NCI-H1417 treated with DMSO at 0.1 percent for 48 hours (cell line): Measurements from ENCODE around the gene PARL.
A peak's percentile ranks its signal among the peaks of the same experiment; 100 is the strongest.

Source experiments
- DNase-seq: peaks from one replicate; lab custom pipeline; 2025; lab: John Stamatoyannopoulos, UW

Gene PARL

GRCh38 chr3:183817639-183818038 is 67.0 kb downstream of the PARL start:
- no peak for DNase-seq

DNA sequence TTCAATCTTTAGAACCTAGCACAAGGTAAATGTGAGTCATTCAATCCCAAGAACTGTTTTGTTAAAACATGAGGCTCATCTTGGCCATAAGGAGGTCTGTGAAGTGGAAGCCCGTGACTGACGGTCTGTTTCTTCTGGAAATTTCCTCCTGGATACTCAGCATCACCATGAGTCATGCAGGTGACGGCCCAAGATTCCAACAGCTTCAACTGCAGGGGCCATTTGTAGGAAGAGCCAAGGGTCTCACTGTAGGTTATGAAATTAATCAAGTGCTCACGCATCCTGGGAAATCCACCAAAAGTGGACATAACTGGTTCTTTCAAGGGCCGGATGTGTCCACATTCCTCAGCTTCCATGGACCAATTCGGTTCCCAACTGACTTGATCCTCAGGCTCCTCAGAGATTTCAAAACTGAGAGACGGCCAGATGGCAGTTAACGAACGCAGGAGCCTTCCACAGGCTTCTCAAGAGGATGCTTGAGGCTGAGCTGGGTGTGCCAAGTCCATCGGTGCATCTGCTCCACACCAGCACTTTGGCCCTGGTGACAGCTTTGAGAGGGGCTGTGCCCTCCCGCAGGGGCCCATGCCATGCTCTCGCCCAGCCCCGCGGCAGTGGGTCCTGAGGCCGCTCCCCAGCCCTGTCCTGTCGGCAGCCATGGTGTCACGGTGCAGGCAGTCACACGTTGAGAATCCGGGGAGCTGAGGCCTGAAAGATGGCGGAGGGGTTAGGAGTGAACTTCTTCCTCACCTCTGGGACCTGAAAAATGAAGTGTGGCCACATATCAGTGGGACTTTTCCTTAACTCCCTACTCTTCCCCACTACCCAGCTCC is 67.8 kb downstream of the PARL start:
- no peak for DNase-seq

GRCh38 chr3:183815951-183816475 is 68.7 kb downstream of the PARL start:
- DNase-seq, result no peak

GRCh38 chr3:183815563-183815940 is 69.1 kb downstream of the PARL start:
- no peak for DNase-seq

DNA sequence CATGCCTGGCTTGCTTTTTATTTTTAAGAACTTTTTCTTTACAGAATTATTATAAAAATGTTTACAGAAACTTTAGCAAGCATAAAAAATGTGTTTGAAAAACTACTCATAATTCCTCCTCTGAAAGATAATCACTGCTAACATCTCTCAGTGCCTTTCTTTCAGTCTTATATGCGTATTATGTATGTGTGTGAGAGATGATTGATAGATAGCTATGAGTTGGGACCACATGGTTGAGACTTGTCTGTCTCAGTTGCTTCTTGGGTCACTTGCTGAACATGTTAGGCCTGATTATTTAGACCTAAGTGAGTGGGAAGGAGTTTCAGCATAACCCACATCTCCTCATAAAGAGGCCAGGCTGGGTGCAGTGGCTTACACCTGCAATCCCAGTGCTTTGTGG is 70.4 kb downstream of the PARL start:
- DNase-seq, result no peak

DNA sequence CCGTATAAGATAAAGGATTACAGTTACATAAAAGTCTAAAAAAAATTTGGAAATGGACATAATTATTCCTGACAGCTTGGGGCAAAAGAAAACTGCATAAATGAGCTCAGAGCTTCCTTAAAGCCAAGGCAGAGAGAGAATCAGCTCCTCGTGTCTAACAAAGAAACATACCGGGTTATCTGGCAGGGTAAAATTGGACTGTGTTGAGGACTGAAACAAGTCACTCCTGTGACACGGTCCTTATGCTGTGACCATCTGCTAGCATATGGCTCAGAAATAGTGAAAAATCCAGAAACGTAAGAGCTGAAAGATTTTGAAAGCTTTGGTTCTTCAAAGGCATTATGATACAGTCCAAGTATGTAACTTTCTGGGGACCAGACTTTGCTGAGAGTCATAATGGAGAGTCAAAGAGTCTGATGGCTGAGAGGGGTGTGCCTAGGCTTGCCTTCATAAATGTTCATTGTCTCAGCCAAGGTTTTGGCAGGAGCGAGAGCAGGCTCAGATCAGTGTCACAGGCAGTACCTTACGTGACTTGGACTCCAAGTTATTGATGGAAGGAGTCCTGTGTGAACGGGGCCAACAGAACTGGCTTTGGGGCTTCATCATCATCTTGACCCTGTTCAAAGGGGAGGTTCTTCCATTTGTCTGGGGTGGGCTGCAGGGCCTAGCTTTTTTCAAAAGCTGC is 71.8 kb downstream of the PARL start:
- DNase-seq, result no peak

- no peak for DNase-seq
These were observed 73.0 kb downstream of the PARL start for GRCh38 chr3:183811638-183812037.

- DNase-seq, result no peak
These were observed 73.8 kb downstream of the PARL start for GRCh38 chr3:183810643-183811594.

- peak; percentile 83 for DNase-seq
These were observed 75.4 kb downstream of the PARL start for GRCh38 chr3:183809270-183809669.

DNA sequence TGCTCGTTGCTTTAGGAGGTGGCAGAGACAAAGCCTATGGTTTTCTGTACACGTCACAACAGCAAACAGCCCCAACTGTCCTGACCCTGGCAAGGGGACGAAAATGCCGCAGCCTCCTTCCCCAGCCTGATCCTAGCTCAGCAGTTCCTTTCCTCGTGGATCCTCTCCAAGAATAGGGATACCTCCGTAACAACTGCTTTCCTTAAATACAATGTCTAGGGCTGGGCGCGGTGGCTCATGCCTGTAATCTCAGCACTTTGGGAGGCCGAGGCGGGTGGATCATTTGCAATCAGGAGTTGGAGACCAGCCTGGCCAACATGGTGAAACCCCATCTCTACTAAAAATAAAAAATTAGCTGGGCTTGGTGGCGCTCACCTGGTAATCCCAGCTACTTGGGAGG is 76.3 kb downstream of the PARL start:
- no peak for DNase-seq

DNA sequence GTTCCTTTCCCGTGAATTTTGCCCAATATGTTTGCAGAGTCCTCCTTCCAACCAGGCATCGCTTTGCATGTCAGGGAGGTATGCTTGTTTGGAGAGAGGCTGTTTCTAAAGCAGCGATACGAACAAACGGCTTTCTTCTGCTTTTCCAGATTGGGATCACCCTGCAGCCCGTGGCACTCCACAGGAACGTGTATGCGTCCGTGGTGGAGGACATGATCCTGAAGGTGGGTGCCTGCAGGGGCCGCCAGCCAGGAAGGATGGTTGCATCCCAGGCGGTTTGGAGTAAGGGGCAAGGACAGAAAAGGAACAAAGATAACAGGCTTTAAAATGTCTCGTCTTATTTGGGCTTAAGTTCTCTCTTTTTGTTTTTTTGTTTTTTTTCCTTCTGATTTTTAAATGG is 76.8 kb downstream of the PARL start:
- no peak for DNase-seq

DNA sequence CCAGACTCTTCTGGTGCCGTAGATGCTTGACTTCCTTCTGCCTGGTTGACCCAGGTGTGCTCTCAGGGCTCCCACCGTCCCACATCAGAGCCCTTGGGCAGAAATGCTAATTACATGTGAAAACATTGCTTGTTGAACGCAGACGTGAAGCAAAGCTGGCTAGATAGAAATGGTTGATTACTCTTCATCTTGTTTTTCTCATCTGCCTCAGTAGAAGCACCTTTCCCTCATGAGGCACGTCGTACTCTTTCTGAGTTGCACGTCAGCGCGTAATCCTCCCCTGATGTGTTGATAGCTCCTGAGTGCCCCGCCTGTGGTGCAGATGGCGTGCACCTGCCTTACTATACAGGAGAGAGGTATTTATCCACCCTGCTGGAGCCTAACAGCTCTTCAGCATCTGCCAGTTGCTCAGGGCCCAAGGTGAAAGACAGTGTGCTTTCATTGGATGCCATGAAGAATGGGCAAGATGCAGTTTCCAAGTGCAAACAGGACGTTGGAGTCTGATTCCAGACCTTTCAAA is 77.4 kb downstream of the PARL start:
- peak; percentile 99 for DNase-seq

DNA sequence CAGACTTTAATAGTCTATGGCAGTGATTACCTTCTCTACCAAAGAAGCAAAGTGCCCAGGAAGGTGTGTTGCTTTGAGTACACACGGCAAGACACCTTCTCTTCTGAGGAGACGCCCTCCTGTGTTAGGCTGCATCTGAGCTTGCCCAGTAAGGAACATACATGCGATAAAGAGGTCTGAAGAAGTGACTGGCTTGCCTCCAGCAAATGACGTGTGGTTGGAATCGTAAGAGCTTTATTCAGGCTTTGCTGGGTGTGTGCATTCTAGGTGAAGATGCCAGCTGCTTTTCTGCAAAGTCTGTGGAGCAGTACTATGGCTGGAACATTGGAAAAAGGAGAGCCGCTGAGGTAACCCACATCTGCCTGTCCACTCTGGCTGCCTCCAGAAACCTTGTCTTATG is 81.7 kb downstream of the PARL start:
- no peak for DNase-seq

DNA sequence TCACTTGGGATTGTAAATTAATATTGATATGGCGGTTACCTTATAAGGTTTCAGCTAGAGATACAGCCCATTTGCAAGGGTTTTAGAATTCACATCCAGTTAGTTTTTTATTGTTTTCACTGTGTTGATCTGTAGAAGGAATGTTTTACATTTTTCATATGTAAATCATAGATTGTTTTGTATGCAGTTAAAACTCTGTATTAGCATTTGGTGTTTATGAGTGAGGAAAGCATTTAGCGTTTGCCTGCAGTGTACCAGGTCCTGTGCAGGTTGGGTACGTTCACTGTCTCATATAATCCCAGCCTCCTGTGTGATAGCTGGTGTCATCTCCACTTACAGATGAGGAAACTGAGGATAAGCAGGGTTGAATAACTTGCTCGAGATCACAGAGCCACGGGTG is 83.1 kb downstream of the PARL start:
- no peak for DNase-seq

- no peak for DNase-seq
These were observed 84.3 kb downstream of the PARL start for GRCh38 chr3:183800243-183800863.

- DNase-seq, result no peak
These were observed 85.2 kb downstream of the PARL start for GRCh38 chr3:183799461-183799860.

DNA sequence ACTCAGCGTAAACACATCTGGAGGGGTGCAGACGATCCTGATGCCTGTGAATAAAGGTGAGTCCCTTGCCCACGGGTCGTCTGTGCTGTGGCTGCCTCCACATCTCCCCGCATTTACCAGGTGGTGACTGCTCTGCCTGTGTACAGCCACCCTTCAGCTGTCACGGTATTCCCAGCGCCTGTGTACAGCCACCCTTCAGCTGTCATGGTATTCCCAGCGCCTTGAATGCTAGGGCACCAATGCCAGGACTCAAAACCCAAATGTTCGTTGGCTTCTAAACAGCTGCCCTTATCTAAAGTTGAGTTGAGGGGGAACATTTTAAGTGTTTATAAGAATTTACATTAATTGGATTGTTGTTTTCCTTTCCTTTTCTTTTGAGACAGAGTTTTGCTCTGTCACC is 86.7 kb downstream of the PARL start:
- no peak for DNase-seq

- no peak for DNase-seq
These were observed 88.3 kb downstream of the PARL start for GRCh38 chr3:183796372-183796771.

GRCh38 chr3:183794452-183794851 is 90.2 kb downstream of the PARL start:
- no peak for DNase-seq

DNA sequence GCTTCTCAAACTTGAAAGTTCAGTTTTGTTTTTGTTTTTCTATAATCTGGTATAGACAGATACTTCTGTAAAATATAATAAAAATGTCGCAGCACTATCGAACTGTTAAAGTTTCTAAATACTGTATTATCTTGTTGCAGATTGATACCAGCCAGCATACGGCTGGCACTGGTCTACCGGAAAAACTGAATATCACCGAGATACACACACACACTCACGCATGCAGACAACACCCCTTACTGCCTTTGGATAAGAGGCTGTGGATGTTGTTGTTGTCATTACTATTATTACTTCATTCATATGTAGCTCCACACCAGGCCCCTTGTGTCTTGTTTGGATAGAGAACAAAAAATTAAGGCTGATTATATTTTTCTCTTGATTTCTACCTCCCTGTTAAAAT is 91.7 kb downstream of the PARL start:
- no peak for DNase-seq

GRCh38 chr3:183790700-183791099 is 94.0 kb downstream of the PARL start:
- DNase-seq, result no peak

- DNase-seq, result no peak
These were observed 94.9 kb downstream of the PARL start for GRCh38 chr3:183789826-183790225.
